Endothelial cell of umbilical vein (primary cell): ENCODE measurements around the gene WDR7. TPM values are rescaled to one million over a fixed set of nuclear protein-coding genes. Genes with fewer than 3 reads are reported as not detected.

Experiments
- BruUV-seq: library from RNA; stranded (reverse); fragments of 400-500 nt; replicated peaks from 2 replicates; lab custom pipeline; 2021; lab: Mats Ljungman, UMichigan
- CTCF ChIA-PET: fragments of 300-600, 350-600 bp; sonication (Branson Sonifier 250); formaldehyde crosslinking; loops from one replicate; lab custom pipeline; 2021; ENCODE audit warnings: antibody characterized with exemption, inconsistent platforms; lab: Charles Lee
- POLR2A ChIA-PET: fragments of 300-600, 350-600 bp; sonication (Branson Sonifier 250); formaldehyde crosslinking; loops from one replicate; lab custom pipeline; 2021; ENCODE audit warnings: antibody characterized with exemption, inconsistent platforms; lab: Charles Lee
- DNase-seq: peaks from one replicate; pipeline ENCODE4 v3.0.0-alpha.2; 2011; ENCODE audit warnings: low read depth, low spot score
- FAIRE-seq: peaks from 2 replicates; lab custom pipeline; 2011; peaks lifted over from hg19 to GRCh38; lab: Jason Lieb, UNC
- H2AFZ ChIP-seq: 2 replicates; pipeline ENCODE4 v1.6.0; 2012; ENCODE audit warnings: low read depth, low read length, control low read depth, inconsistent platforms
- H3K27ac ChIP-seq: 2 replicates; pipeline ENCODE4 v1.5.1; 2011; ENCODE audit warnings: low read depth, mild to moderate bottlenecking, control low read depth, low read length, moderate library complexity; ENCODE audit not compliant: insufficient read depth
- H3K27me3 ChIP-seq, 2 experiments: 2 replicates each; pipeline versions ENCODE4 v1.6.0 to v1.6.1; 2011; ENCODE audit warnings: low read length in 2 of 2, mixed read lengths in 1 of 2; ENCODE audit not compliant: control insufficient read depth in 2 of 2, insufficient read depth in 2 of 2
- H3K36me3 ChIP-seq, 2 experiments: 2 replicates in 1 of 2; 3 replicates in 1 of 2; pipeline ENCODE4 v1.5.1; 2011; ENCODE audit warnings: low read length in 2 of 2, mild to moderate bottlenecking in 1 of 2, moderate library complexity in 1 of 2; ENCODE audit not compliant: control insufficient read depth in 2 of 2, insufficient read depth in 2 of 2; ENCODE audit errors: extremely low read depth in 1 of 2
- H3K4me1 ChIP-seq: 3 replicates; pipeline ENCODE4 v1.5.1; 2011; ENCODE audit warnings: mild to moderate bottlenecking, low read length; ENCODE audit not compliant: control insufficient read depth, insufficient read depth; ENCODE audit errors: extremely low read depth
- H3K4me2 ChIP-seq: 2 replicates; pipeline ENCODE4 v1.6.1; 2011; ENCODE audit warnings: low read length, control low read depth, mixed read lengths; ENCODE audit not compliant: insufficient read depth
- H3K4me3 ChIP-seq, 3 experiments: fragments of 200-600 bp in 1 of 3; sonication (generic), shearing (Covaris generic) in 1 of 3; replicated peaks in 1 of 3; 2 replicates each; pipeline ENCODE4 v1.5.1; 2011 to 2016; ENCODE audit warnings: control low read depth in 3 of 3, low read length in 3 of 3, mild to moderate bottlenecking in 2 of 3, inconsistent platforms in 1 of 3, low read depth in 1 of 3, moderate library complexity in 1 of 3; ENCODE audit not compliant: insufficient read depth in 1 of 3
- H3K79me2 ChIP-seq: 2 replicates; pipeline ENCODE4 v1.6.0; 2012; ENCODE audit warnings: low read length, inconsistent platforms; ENCODE audit not compliant: control insufficient read depth, insufficient read depth
- H3K9ac ChIP-seq: replicated peaks from 2 replicates; pipeline ENCODE3; 2011; ENCODE audit warnings: low read length, control low read depth; ENCODE audit not compliant: insufficient read depth; ENCODE audit errors: extremely low read depth
- H3K9me1 ChIP-seq: replicated peaks from 3 replicates; pipeline ENCODE4 v1.6.0; 2011; ENCODE audit warnings: mild to moderate bottlenecking, low read length; ENCODE audit not compliant: control insufficient read depth, insufficient read depth; ENCODE audit errors: extremely low read depth
- H3K9me3 ChIP-seq: replicated peaks from 2 replicates; pipeline ENCODE4 v1.5.1; 2012; ENCODE audit warnings: low read length, inconsistent platforms; ENCODE audit not compliant: control insufficient read depth, insufficient read depth
- H4K20me1 ChIP-seq: replicated peaks from 2 replicates; pipeline ENCODE3; 2011; ENCODE audit warnings: mild to moderate bottlenecking, low read length; ENCODE audit not compliant: control insufficient read depth, insufficient read depth; ENCODE audit errors: extremely low read depth
- EZH2 ChIP-seq: IDR thresholded peaks from 2 replicates; pipeline ENCODE4 v1.6.1; 2012; ENCODE audit warnings: borderline replicate concordance, low read depth, mild to moderate bottlenecking, moderate library complexity, low read length, inconsistent platforms; ENCODE audit not compliant: severe bottlenecking
- FOS ChIP-seq: IDR thresholded peaks from 2 replicates; pipeline ENCODE4 v1.6.1; 2011; ENCODE audit warnings: mild to moderate bottlenecking, low read length, moderate library complexity, borderline replicate concordance; ENCODE audit not compliant: insufficient read depth
- JUN ChIP-seq: IDR thresholded peaks from 2 replicates; pipeline ENCODE4 v1.6.1; 2011; ENCODE audit warnings: borderline replicate concordance, low read depth; ENCODE audit not compliant: insufficient read length, insufficient read depth
- MYC ChIP-seq: IDR thresholded peaks from one replicate; pipeline ENCODE4 v1.6.1; 2011; ENCODE audit warnings: mild to moderate bottlenecking, low read depth, low read length
- POLR2AphosphoS5 ChIP-seq: IDR thresholded peaks from 2 replicates; pipeline ENCODE4 v1.6.1; 2012; ENCODE audit warnings: low read depth, mild to moderate bottlenecking, control low read depth, low read length, moderate library complexity; ENCODE audit not compliant: insufficient read depth
- dilution Hi-C: fragments of 300-500 bp; cut with MboI; formaldehyde crosslinking; loops from one replicate; pipeline ENCODE4 v1.15.0; 2019; ENCODE audit warnings: low sequenced_read_pairs; ENCODE audit not compliant: extremely low pct_ligation_motif_present
- intact Hi-C: fragments of 100-400 bp; cut with micrococcal nuclease; formaldehyde crosslinking; loops from one replicate; pipeline ENCODE4 v1.10.0; 2022
- polyA plus RNA-seq, 4 experiments: library from polyadenylated mRNA; depleted of rRNA in 3 of 4; stranded (reverse) in 3 of 4; unstranded in 1 of 4; fragments of >200 nt; gene quantifications; 2 replicates each; pipeline versions ENCODE4 v1.2.1 to v1.2.3, GENCODE V29; 2011 to 2012; ENCODE audit warnings: missing spikeins in 1 of 4
- total RNA-seq: library from RNA; stranded (reverse); gene quantifications from 2 replicates; pipeline ENCODE4 v1.2.3, GENCODE V29; 2021
- TF ChIP-seq, protein P1 (sequence below): IDR thresholded peaks from 2 replicates; pipeline ENCODE4 v1.6.1; 2011; ENCODE audit not compliant: insufficient read depth, insufficient read length
- TF ChIP-seq, protein P2 (sequence below), 2 donors: IDR thresholded peaks; 1 replicate in 1 of 2; 2 replicates in 1 of 2; pipeline ENCODE4 v1.5.1; 2011; ENCODE audit warnings: low read length in 2 of 2, mild to moderate bottlenecking in 2 of 2, moderate library complexity in 2 of 2, control low read depth in 1 of 2, inconsistent platforms in 1 of 2, low read depth in 1 of 2; ENCODE audit not compliant: insufficient read depth in 1 of 2; ENCODE audit errors: extremely low read depth in 1 of 2

Gene WDR7
- total and polyA plus RNA-seq, 2 donors (not counting 3 experiments of a cell fraction or from before 2014, with no cell fraction given), result 5.9 to 19.0 TPM

GRCh38 chr18:57040175-57040574 is 389.0 kb downstream of the WDR7 start:
- H3K9me3 ChIP-seq, result no peaks in the 10 kb centered on the region
- no peak overlapping the region for H3K9ac ChIP-seq
- no peaks in the 10 kb centered on the region for H3K9me1 ChIP-seq
- H2AFZ ChIP-seq, result no peak overlapping the region
- intact Hi-C loops (no loop called here), dilution Hi-C loops (no loop called here)
- DNase-seq (no peak), FAIRE-seq (no peak)
- H3K4me1 ChIP-seq, result no peaks in the 10 kb centered on the region
- no peaks in the 10 kb centered on the region for H4K20me1 ChIP-seq
- H3K4me2 ChIP-seq, result no peak overlapping the region
- CTCF ChIA-PET, result no interaction called here
- POLR2A ChIA-PET, result no interaction called here
- H3K4me3 ChIP-seq, result no peak overlapping the region
- H3K27me3 ChIP-seq, result no peaks in the 10 kb centered on the region
- no peak for TF ChIP-seq POLR2AphosphoS5
- no peak for TF ChIP-seq MYC
- no peak for TF ChIP-seq JUN
- TF ChIP-seq FOS, result no peak
- TF ChIP-seq, protein P1, sequence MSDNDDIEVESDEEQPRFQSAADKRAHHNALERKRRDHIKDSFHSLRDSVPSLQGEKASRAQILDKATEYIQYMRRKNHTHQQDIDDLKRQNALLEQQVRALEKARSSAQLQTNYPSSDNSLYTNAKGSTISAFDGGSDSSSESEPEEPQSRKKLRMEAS, result no peak
- TF ChIP-seq, protein P2, sequence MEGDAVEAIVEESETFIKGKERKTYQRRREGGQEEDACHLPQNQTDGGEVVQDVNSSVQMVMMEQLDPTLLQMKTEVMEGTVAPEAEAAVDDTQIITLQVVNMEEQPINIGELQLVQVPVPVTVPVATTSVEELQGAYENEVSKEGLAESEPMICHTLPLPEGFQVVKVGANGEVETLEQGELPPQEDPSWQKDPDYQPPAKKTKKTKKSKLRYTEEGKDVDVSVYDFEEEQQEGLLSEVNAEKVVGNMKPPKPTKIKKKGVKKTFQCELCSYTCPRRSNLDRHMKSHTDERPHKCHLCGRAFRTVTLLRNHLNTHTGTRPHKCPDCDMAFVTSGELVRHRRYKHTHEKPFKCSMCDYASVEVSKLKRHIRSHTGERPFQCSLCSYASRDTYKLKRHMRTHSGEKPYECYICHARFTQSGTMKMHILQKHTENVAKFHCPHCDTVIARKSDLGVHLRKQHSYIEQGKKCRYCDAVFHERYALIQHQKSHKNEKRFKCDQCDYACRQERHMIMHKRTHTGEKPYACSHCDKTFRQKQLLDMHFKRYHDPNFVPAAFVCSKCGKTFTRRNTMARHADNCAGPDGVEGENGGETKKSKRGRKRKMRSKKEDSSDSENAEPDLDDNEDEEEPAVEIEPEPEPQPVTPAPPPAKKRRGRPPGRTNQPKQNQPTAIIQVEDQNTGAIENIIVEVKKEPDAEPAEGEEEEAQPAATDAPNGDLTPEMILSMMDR (IDR thresholded peaks at IDR 0.05; ENCODE audit: extremely low read depth in 1 of 2, insufficient read depth in 1 of 2, low read depth in 1 of 2, low read length in 2 of 2), result no peak
- TF ChIP-seq EZH2, result no peak
- no TSS peak for BruUV-seq
- no peak overlapping the region for H3K27ac ChIP-seq
- no peaks in the 10 kb centered on the region for H3K79me2 ChIP-seq
- H3K36me3 ChIP-seq, result no peaks in the 10 kb centered on the region
